GM19455 (cell line): Measurements from ENCODE around the gene IL17RE.
"Not testable (repeated sequence)": the region's sequence is repeated elsewhere in the genome, so short reads cannot be mapped to it uniquely, and the experiment has no call there.

Source experiments
- ATAC-seq: cut with Tn5 transposase; IDR thresholded peaks from one replicate; pipeline ENCODE4 v1.9.1; 2021; ENCODE audit not compliant: unreplicated experiment

Gene IL17RE

GRCh38 chr3:9932843-9933560 lies 30.4 kb downstream of the IL17RE start:
- ATAC-seq: peak; percentile 60

DNA sequence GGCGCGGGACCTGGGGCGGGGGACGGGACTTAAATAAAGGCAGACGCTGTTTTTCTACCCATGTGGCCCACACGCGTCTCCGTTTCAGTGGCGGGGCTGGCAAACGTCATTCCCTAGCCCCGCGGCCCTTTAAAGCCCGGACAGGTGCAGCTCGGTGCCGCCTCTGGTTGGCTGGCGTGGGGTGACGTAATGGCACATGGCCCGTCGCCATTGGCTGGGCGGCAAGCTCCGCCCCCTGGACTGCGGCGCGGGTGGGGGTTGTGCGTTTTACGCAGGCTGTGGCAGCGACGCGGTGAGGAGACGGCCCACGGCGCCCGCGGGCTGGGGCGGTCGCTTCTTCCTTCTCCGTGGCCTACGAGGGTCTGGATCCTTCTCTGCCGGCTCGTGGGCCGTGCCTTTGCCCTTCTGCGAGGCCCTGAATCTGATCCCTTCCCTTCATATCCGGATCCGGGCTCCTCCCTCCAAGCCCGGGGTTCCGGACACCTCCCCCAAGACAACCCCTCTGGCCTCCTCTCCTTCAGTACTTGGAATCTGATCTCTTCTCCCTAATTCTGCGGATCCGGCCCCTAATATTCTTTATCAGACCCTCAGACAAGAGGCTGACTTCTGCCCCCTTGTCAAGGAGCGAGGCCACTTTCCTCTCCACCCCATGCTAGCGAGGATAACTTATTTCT lies 31.1 kb downstream of the IL17RE start, which contains the start of gene CRELD1:
Gene CRELD1 (plus strand): TSS at position 274 of the 674 bp plus-strand sequence. CDS start 605 bp downstream, outside the sequence.
- peak; percentile 91 for ATAC-seq

DNA sequence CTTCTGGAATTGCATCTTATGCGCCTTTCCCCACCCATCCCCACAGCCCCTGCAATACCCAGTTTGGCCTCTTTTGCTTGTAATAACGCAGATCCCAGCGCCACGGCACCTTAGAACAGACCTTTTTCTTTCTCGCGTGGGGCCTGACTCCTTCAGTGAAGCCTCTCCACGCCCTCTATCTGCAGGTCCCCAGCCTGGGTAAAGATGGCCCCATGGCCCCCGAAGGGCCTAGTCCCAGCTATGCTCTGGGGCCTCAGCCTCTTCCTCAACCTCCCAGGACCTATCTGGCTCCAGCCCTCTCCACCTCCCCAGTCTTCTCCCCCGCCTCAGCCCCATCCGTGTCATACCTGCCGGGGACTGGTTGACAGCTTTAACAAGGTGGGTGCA lies 31.6 kb downstream of the IL17RE start:
- no peak for ATAC-seq

- ATAC-seq: no peak
Observed at GRCh38 chr3:9934993-9935392, 32.3 kb downstream of the IL17RE start.

DNA sequence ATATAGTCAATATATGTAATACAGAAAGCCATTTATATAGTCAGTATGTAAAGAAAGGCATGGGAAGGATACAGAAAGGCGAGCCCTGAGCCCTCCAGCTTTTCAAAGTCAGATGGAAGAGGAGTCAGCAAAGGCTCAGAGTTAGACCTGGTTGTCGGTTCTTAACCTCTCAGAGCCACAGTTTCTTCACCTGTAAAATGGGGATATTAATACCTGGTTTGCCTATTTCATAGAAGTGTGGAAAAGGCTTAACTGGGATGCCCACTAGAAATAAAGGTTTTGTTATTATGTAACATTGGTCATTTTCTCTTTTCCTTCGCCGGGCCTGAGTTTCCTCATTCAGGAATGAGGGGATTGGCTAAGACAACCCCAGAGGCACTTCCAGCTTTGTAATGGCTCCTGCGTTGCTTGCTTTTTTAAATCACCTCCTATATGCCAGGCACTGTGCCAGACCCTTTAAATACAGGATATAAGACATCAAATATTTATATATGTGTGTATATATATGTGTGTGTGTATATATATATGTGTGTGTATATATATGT lies 33.4 kb downstream of the IL17RE start:
- ATAC-seq: no peak

- ATAC-seq: no peak
Observed at GRCh38 chr3:9937486-9938238, 35.0 kb downstream of the IL17RE start.

- ATAC-seq: no peak
Observed at GRCh38 chr3:9938966-9939365, 36.3 kb downstream of the IL17RE start.

GRCh38 chr3:9939906-9940305 lies 37.3 kb downstream of the IL17RE start:
- ATAC-seq: not testable (repeated sequence)

- no peak for ATAC-seq
Observed at GRCh38 chr3:9940746-9941145, 38.1 kb downstream of the IL17RE start.

- no peak for ATAC-seq
Observed at GRCh38 chr3:9942164-9942563, 39.5 kb downstream of the IL17RE start.

GRCh38 chr3:9942934-9943690 lies 40.5 kb downstream of the IL17RE start:
- no peak for ATAC-seq

DNA sequence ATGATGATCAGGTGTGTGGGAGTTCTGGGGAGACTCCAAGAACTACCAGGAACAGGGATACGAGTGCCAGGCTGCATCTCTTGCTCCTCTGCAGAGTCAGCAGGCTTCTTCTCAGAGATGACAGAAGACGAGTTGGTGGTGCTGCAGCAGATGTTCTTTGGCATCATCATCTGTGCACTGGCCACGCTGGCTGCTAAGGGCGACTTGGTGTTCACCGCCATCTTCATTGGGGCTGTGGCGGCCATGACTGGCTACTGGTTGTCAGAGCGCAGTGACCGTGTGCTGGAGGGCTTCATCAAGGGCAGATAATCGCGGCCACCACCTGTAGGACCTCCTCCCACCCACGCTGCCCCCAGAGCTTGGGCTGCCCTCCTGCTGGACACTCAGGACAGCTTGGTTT lies 41.6 kb downstream of the IL17RE start:
- ATAC-seq: no peak

GRCh38 chr3:9945358-9945757 lies 42.7 kb downstream of the IL17RE start:
- ATAC-seq: no peak

DNA sequence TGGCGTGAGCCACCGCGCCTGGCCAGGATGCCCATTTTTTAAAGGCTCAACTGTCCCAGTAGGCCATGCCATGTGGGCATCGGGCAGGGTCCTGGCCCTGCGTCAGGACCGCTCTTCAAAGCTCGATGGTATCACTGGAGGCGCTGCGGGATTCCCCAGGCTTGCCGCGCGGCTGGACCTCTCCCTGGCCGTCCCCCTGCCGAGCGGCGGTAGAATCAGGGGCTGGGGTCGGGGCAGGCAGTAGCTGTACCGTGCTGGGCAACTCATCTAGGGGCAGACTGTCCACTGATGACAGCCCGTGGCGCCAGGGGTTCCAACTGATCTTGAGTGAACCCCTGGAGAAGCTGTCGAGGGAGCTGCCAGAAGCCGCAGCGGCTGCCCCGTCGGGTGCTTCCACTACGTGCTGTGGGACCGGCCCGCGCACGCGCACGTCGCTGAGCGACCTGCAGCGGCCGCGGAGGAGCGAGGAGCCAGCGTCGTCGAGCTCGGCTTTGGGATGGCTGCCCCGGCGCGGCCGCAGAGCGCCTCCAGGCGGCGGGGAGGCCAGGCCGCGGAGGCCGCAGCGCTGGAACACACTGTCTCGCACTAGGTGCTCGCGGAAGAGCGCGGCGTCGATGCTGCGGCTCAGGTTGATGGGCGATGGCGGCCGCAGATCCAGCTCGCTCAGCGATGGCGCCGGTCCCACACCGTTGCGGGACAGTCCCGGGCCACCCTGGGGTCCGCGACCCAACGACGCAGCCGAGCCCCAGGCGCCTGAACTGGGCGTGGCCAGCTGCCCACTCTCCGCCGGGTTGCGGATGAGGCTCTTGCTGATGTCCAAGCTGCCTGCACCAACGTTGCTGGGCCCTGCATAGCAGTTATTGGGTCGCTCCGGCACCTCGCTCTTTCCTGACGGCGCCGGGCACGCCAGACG lies 43.7 kb downstream of the IL17RE start:
- peak; percentile 58 for ATAC-seq

DNA sequence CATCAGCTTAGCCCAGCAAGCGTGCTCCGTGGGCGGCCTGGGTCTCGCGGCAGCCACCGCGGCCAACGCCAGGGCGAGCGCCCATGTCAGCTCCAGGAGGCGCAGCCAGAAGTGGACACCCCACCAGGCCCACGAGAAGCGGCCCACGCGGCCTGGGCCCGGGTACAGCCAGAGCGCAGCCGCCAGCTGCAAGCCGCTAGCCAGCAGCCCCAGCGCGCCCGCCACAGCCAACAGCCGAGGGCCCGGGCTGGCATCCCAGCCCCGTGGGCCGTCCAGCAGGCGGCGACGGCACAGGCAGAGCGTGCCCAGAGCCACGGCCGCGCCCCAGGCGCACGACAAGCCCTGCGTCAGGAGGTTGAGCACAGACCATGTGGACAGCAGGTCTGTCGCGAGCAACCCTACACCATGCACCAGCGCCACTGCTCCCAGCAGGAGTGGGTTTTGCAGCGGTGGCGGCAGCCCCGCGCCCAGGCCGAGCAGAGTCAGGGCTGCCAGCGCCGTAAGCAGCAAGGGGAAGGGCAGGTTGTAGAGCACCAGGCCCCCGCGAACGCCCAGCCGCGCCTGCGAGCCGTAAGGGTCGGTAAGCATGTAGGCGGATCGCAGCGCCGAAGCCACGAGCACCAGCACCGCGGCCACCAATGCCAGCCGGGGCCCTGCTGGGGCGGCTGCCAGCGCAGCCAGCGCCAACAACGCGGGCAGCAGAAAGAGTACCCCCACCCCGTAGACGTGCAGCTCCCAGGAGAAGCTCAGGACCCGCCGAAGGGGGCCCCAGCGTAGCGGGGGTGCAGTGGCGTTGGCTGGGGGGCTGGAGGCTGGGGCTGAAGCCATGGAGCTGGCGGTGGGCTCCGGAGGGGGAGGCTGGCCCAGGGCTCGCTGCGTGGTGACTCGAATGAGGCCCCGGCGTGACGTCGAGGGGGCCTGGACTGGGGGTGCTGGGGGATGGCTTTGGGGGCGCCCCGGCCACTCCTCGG lies 44.7 kb downstream of the IL17RE start:
- no peak for ATAC-seq

- no peak for ATAC-seq
Observed at GRCh38 chr3:9948586-9948985, 45.9 kb downstream of the IL17RE start.

DNA sequence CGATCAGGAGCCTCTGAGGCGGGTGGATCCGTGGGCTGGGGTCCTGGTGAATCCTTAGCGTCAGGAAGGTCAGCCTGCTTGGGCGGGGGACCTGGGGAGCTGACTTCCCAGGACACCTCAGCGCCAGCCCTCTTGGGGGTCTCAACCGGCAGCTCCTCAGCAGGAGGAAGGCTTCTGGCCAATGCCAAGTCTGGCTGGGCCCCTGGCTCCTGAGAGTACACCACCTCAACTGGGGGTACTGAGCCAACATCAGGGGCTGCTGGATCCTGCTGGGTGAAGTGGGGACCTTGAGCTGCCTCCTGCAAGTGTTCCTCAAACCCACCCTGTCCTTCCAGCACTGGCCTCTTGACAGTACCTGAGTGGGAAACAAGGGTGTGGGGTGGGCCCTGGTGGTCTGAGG lies 46.5 kb downstream of the IL17RE start:
- ATAC-seq: no peak

DNA sequence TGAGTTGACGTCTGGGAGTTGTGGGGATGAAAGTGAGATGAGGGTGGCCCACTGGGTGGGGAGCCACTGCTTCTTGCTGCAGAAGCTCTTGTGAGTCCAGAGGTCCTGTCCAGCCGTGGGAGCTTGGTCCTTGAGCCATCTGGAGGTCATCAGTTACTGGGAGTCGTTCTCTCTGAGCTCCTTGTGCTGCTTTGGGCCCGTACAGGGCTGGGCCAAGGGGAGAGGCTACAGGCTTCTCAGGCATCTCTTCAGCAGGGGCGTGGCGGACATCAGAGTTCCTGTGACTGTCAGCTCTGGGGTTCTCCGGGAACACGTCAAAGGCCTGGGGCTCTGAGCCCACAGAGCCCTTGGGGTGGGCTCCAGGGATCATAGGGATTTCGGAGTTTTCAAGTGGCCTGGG lies 47.0 kb downstream of the IL17RE start:
- ATAC-seq: no peak

DNA sequence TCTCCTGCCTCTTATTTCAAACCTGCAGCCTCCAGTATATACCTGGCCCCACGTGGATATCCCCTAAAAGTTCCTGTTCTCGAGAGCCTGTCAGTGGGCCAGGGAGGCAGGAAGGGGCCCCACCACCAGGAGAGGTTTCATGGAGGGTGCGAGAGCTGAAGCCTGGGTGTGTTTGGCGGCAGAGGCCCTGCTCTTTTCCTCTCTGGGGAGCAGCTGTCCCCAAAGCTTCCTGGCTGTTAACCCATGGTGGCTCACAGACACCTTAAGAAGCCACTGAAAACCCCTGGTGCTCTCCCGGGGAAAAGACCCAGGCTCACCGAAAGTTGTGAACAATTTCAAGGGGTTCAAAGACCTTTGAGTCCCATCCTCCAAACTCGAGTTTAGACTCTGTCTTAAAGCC lies 48.5 kb downstream of the IL17RE start:
- ATAC-seq: no peak
